H1 (cell line): ENCODE results near the gene MAP3K10. TPM values are rescaled to one million over a fixed set of nuclear protein-coding genes. Genes with fewer than 3 reads are reported as not detected.

Experiments
- CTCF ChIA-PET: fragments of 300-600 bp; sonication (Branson Sonifier 250); formaldehyde crosslinking; loops from one replicate; lab custom pipeline; 2021; ENCODE audit not compliant: partially characterized antibody; lab: Charles Lee
- POLR2A ChIA-PET: fragments of 300-600 bp; sonication (Branson Sonifier 250); formaldehyde crosslinking; loops from one replicate; lab custom pipeline; 2021; ENCODE audit warnings: inconsistent platforms; ENCODE audit not compliant: partially characterized antibody; lab: Charles Lee
- DNase-seq, 2 experiments: peaks; one replicate each; pipeline versions ENCODE4 v3.0.0 to v3.0.0-alpha.2; 2010 to 2022; ENCODE audit warnings: low spot score in 2 of 2, low read depth in 1 of 2, mixed read lengths in 1 of 2
- FAIRE-seq: peaks from 2 replicates; lab custom pipeline; 2011; peaks lifted over from hg19 to GRCh38; lab: Jason Lieb, UNC
- H2AFZ ChIP-seq: 2 replicates; pipeline ENCODE4 v1.8.1; 2012; ENCODE audit warnings: low read length, inconsistent platforms
- H2AK5ac ChIP-seq: 2 replicates; pipeline ENCODE4 v1.6.1; 2013; ENCODE audit warnings: low read depth, low read length
- H2BK120ac ChIP-seq: replicated peaks from 2 replicates; pipeline ENCODE3; 2013; ENCODE audit warnings: low read depth, low read length, inconsistent platforms
- H2BK12ac ChIP-seq: 2 replicates; pipeline ENCODE4 v1.6.1; 2013; ENCODE audit warnings: low read depth, low read length
- H2BK15ac ChIP-seq: 2 replicates; pipeline ENCODE4 v1.6.1; 2013; ENCODE audit warnings: low read length
- H2BK20ac ChIP-seq: 2 replicates; pipeline ENCODE4 v1.6.1; 2013; ENCODE audit warnings: low read length
- H2BK5ac ChIP-seq: 2 replicates; pipeline ENCODE4 v1.6.1; 2013; ENCODE audit warnings: low read depth, low read length
- H3K14ac ChIP-seq: 2 replicates; pipeline ENCODE4 v1.6.1; 2013; ENCODE audit warnings: inconsistent platforms; ENCODE audit not compliant: insufficient read length
- H3K18ac ChIP-seq: 2 replicates; pipeline ENCODE4 v1.6.1; 2013; ENCODE audit warnings: low read length; ENCODE audit errors: extremely low read depth
- H3K23ac ChIP-seq: 2 replicates; pipeline ENCODE4 v1.6.1; 2013; ENCODE audit warnings: inconsistent platforms; ENCODE audit not compliant: insufficient read length
- H3K23me2 ChIP-seq: 2 replicates; pipeline ENCODE4 v1.6.1; 2013; ENCODE audit warnings: low read depth, low read length
- H3K27ac ChIP-seq: 2 replicates; pipeline ENCODE4 v1.6.1; 2011; ENCODE audit warnings: low read depth, low read length, inconsistent platforms
- H3K27me3 ChIP-seq, 4 experiments: replicated peaks in 1 of 4; 1 replicate in 1 of 4; 2 replicates in 3 of 4; pipeline versions ENCODE4 v1.6.1 to v1.8.1; 2011 to 2013; ENCODE audit warnings: low read length in 3 of 4, mild to moderate bottlenecking in 3 of 4, inconsistent platforms in 2 of 4, mixed read lengths in 2 of 4, moderate library complexity in 1 of 4; ENCODE audit not compliant: control insufficient read depth in 3 of 4, insufficient read depth in 3 of 4; ENCODE audit errors: extremely low read depth in 1 of 4
- H3K36me3 ChIP-seq, 4 experiments: 2 replicates each; pipeline versions ENCODE4 v1.6.1 to v1.8.1; 2011 to 2013; ENCODE audit warnings: mild to moderate bottlenecking in 4 of 4, low read length in 3 of 4, moderate library complexity in 2 of 4, control low read depth in 1 of 4, inconsistent platforms in 1 of 4; ENCODE audit not compliant: insufficient read depth in 4 of 4, control insufficient read depth in 2 of 4
- H3K4ac ChIP-seq: replicated peaks from 2 replicates; pipeline ENCODE3; 2013; ENCODE audit warnings: low read length, low read depth, mixed read lengths, inconsistent platforms; ENCODE audit not compliant: insufficient read length
- H3K4me1 ChIP-seq, 4 experiments: replicated peaks in 1 of 4; 1 replicate in 1 of 4; 2 replicates in 3 of 4; pipeline versions ENCODE4 v1.6.1 to v1.8.1; 2011 to 2013; ENCODE audit warnings: low read length in 3 of 4, inconsistent platforms in 2 of 4, mixed read lengths in 1 of 4; ENCODE audit not compliant: insufficient read depth in 4 of 4, control insufficient read depth in 3 of 4
- H3K4me2 ChIP-seq, 2 experiments: 2 replicates each; pipeline versions ENCODE4 v1.6.1 to v1.8.1; 2011 to 2013; ENCODE audit warnings: low read depth in 2 of 2, low read length in 2 of 2, control low read depth in 1 of 2, inconsistent platforms in 1 of 2, mild to moderate bottlenecking in 1 of 2; ENCODE audit not compliant: insufficient read depth in 1 of 2
- H3K4me3 ChIP-seq, 4 experiments: fragments of 200-600, 300-600 bp in 1 of 4; sonication (generic), shearing (Covaris generic), sonication (Bioruptor Twin) in 1 of 4; 2 replicates each; pipeline versions ENCODE4 v1.5.1 to v1.8.1; 2011 to 2016; ENCODE audit warnings: low read length in 4 of 4, low read depth in 3 of 4, control low read depth in 2 of 4, inconsistent platforms in 2 of 4, mild to moderate bottlenecking in 2 of 4, mixed read lengths in 1 of 4, moderate library complexity in 1 of 4; ENCODE audit not compliant: insufficient read depth in 2 of 4; ENCODE audit errors: extremely low read depth in 1 of 4
- H3K56ac ChIP-seq: replicated peaks from 2 replicates; pipeline ENCODE3; 2013; ENCODE audit warnings: low read depth, mild to moderate bottlenecking, mixed read lengths, low read length, inconsistent platforms; ENCODE audit not compliant: insufficient read length
- H3K79me1 ChIP-seq: 2 replicates; pipeline ENCODE4 v1.6.1; 2013; ENCODE audit warnings: low read depth, low read length, control low read depth
- H3K79me2 ChIP-seq, 2 experiments: 2 replicates each; pipeline versions ENCODE4 v1.6.1 to v1.8.1; 2012 to 2013; ENCODE audit warnings: low read length in 2 of 2, mild to moderate bottlenecking in 2 of 2, inconsistent platforms in 1 of 2; ENCODE audit not compliant: insufficient read depth in 2 of 2, control insufficient read depth in 1 of 2
- H3K9ac ChIP-seq, 4 experiments: replicated peaks in 1 of 4; 1 replicate in 1 of 4; 2 replicates in 3 of 4; pipeline versions ENCODE4 v1.6.1 to v1.8.1; 2011 to 2013; ENCODE audit warnings: low read depth in 3 of 4, low read length in 3 of 4, control low read depth in 2 of 4, mild to moderate bottlenecking in 2 of 4, moderate library complexity in 2 of 4, inconsistent platforms in 1 of 4; ENCODE audit errors: extremely low read depth in 1 of 4
- H3K9me3 ChIP-seq, 2 experiments: 2 replicates each; pipeline versions ENCODE4 v1.6.1 to v1.8.1; 2012 to 2013; ENCODE audit warnings: mild to moderate bottlenecking in 2 of 2, moderate library complexity in 2 of 2, control low read depth in 1 of 2, inconsistent platforms in 1 of 2, low read depth in 1 of 2, low read length in 1 of 2, mixed read lengths in 1 of 2; ENCODE audit not compliant: insufficient read depth in 2 of 2
- H4K20me1 ChIP-seq, 2 experiments: replicated peaks in 1 of 2; 2 replicates each; pipeline versions ENCODE3 to v1.8.1; 2011 to 2013; ENCODE audit warnings: inconsistent platforms in 2 of 2, low read length in 2 of 2, mild to moderate bottlenecking in 1 of 2; ENCODE audit not compliant: insufficient read depth in 2 of 2, control insufficient read depth in 1 of 2
- H4K5ac ChIP-seq: 2 replicates; pipeline ENCODE4 v1.6.1; 2013; ENCODE audit warnings: low read length, low read depth, mixed read lengths, inconsistent platforms; ENCODE audit not compliant: insufficient read length
- H4K8ac ChIP-seq: 2 replicates; pipeline ENCODE4 v1.8.0; 2013; ENCODE audit warnings: mild to moderate bottlenecking, moderate library complexity, low read length, inconsistent platforms; ENCODE audit not compliant: insufficient read depth; ENCODE audit errors: extremely low read depth
- H4K91ac ChIP-seq: replicated peaks from 2 replicates; pipeline ENCODE3; 2013; ENCODE audit warnings: low read length, mixed read lengths, inconsistent platforms; ENCODE audit not compliant: insufficient read length
- CHD2 ChIP-seq: IDR thresholded peaks from 2 replicates; pipeline ENCODE4 v1.6.1; 2012; ENCODE audit warnings: low read length, improper control_type of control experiment
- EZH2 ChIP-seq: fragments of 200-600 bp; sonication (generic); IDR thresholded peaks from 2 replicates; pipeline ENCODE4 v1.7.1; 2012; ENCODE audit warnings: low read depth, mild to moderate bottlenecking, moderate library complexity, low read length, inconsistent platforms; ENCODE audit not compliant: severe bottlenecking
- GABPA ChIP-seq: IDR thresholded peaks from 2 replicates; pipeline ENCODE4 v1.6.1; 2011; ENCODE audit warnings: mild to moderate bottlenecking, low read length, moderate library complexity, borderline replicate concordance; ENCODE audit not compliant: insufficient read depth
- RAD21 ChIP-seq, 2 experiments: IDR thresholded peaks in 1 of 2; conservative IDR thresholded peaks in 1 of 2; 2 replicates each; pipeline ENCODE4 v1.6.1; 2011; ENCODE audit warnings: low read depth in 2 of 2, low read length in 2 of 2, improper control_type of control experiment in 1 of 2, inconsistent platforms in 1 of 2, mild to moderate bottlenecking in 1 of 2, moderate library complexity in 1 of 2
- RFX5 ChIP-seq: IDR thresholded peaks from 2 replicates; pipeline ENCODE4 v1.6.1; 2011; ENCODE audit warnings: low read depth, low read length, improper control_type of control experiment, borderline replicate concordance
- SP1 ChIP-seq: IDR thresholded peaks from 2 replicates; pipeline ENCODE4 v1.6.1; 2011; ENCODE audit warnings: low read depth, low read length
- SP2 ChIP-seq: IDR thresholded peaks from 2 replicates; pipeline ENCODE4 v1.6.1; 2012; ENCODE audit warnings: mild to moderate bottlenecking, low read length, inconsistent platforms
- YY1 ChIP-seq: IDR thresholded peaks from 2 replicates; pipeline ENCODE4 v1.6.1; 2011; ENCODE audit warnings: low read depth, mild to moderate bottlenecking, low read length
- ZNF274 ChIP-seq: IDR thresholded peaks from 2 replicates; pipeline ENCODE4 v1.7.0; 2012; ENCODE audit warnings: low read length, borderline replicate concordance; ENCODE audit errors: extremely low read depth
- WGBS, 2 experiments: shearing (Covaris generic) in 1 of 2; methylation state at CpG; one replicate each; pipeline versions ENCODE4 v1.1.6 to v1.1.7; 2013 to 2015; ENCODE audit warnings: low lambda C conversion rate in 2 of 2, mixed read lengths in 2 of 2, inconsistent platforms in 1 of 2, low coverage in 1 of 2, missing lambda C conversion rate in 1 of 2; ENCODE audit not compliant: insufficient replicate concordance in 2 of 2, insufficient coverage in 1 of 2, insufficient read length in 1 of 2; ENCODE audit errors: extremely low coverage in 1 of 2, missing lambda C conversion rate in 1 of 2; 5-methylcytosine and 5-hydroxymethylcytosine counted together
- polyA plus RNA-seq, 7 experiments: library from polyadenylated mRNA; depleted of rRNA in 3 of 7; stranded (reverse) in 5 of 7; unstranded in 2 of 7; fragments of >200 nt in 5 of 7; fragments of 200-250 nt in 2 of 7; gene quantifications; 1 replicate in 5 of 7; 2 replicates in 1 of 7; 4 replicates in 1 of 7; pipeline versions ENCODE4 v1.2.1 to v1.2.3, GENCODE V29; 2011 to 2013; ENCODE audit warnings: missing spikeins in 2 of 7, mixed read lengths in 2 of 7
- total RNA-seq: library from RNA; stranded (reverse); fragmentation: NEBNext Ultra II Directional; extraction: Animal tissue kit (Norgen Biotek cat#: 25700); gene quantifications from 2 replicates; pipeline ENCODE4 v1.2.1, GENCODE V29; 2021
- TF ChIP-seq, protein P1 (sequence below): IDR thresholded peaks from 2 replicates; pipeline ENCODE4 v1.6.1; 2011; ENCODE audit warnings: low read length, improper control_type of control experiment

MAP3K10 gene
- total and polyA plus RNA-seq, 2 of the 8 experiments (the other 6 are each of a cell fraction or from before 2014, with no cell fraction given) = 4.9 to 15.9 TPM

GRCh38 chr19:40221858-40222619 lies 30.8 kb downstream of the MAP3K10 start:
- Histone ChIP-seq H2AFZ (no peak overlapping the region), H3K4me2 (no peak overlapping the region)
- TF ChIP-seq SP2 (peak; percentile 19; the same call in 1 of the 2 replicates), RAD21 (IDR thresholded peaks at IDR 0.05 in 1 of 2, conservative IDR thresholded peaks at IDR 0.05 in 1 of 2; ENCODE audit: low read depth in 2 of 2, low read length in 2 of 2) (peak; percentile 79 to 87), ZNF274 (no peak), EZH2 (no peak), SP1 (peak; percentile 98), RFX5 (peak; percentile 95), YY1 (peak; percentile 64; the same call in 1 of the 2 replicates), GABPA (no peak), CHD2 (peak; percentile 87)
- TF ChIP-seq, protein P1, sequence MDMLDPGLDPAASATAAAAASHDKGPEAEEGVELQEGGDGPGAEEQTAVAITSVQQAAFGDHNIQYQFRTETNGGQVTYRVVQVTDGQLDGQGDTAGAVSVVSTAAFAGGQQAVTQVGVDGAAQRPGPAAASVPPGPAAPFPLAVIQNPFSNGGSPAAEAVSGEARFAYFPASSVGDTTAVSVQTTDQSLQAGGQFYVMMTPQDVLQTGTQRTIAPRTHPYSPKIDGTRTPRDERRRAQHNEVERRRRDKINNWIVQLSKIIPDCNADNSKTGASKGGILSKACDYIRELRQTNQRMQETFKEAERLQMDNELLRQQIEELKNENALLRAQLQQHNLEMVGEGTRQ = no peak

More at GRCh38 chr19:40221858-40222619, 30.8 kb downstream of the MAP3K10 start:
- H3K23ac ChIP-seq = no peak overlapping the region
- H2BK20ac ChIP-seq = no peak overlapping the region
- ChIA-PET POLR2A (interaction anchor here (1.4 kb wide), 1 partner anchor 62 kb away, joined by 4 read pairs; no protein-coding TSS in a partner anchor), CTCF (interaction anchor here (1.6 kb wide), 1 partner anchor 56 kb away, joined by 5 read pairs; no protein-coding TSS in a partner anchor)
- H3K27me3 ChIP-seq = peaks cover 3 to 29% (median 20%) of the 10 kb centered on the region in 4 experiments
- no peak overlapping the region for H2BK120ac ChIP-seq
- no peaks in the 10 kb centered on the region for H3K79me1 ChIP-seq
- WGBS, 2 experiments = 71% methylated on average over 41 of the region's 41 CpGs; no CpG with 5 or more reads in 1 of the 2 experiments
- H3K56ac ChIP-seq = no peak overlapping the region
- peaks cover 0 to 3% of the 10 kb centered on the region in 2 experiments for H4K20me1 ChIP-seq
- H3K4me1 ChIP-seq = peaks cover 0 to 4% (median 3%) of the 10 kb centered on the region in 4 experiments; a peak in 5 of 7 replicates
- no peak overlapping the region for H3K9ac ChIP-seq
- no peak overlapping the region for H3K27ac ChIP-seq
- H3K4ac ChIP-seq = no peak overlapping the region
- H4K91ac ChIP-seq = no peak overlapping the region
- no peak overlapping the region for H4K5ac ChIP-seq
- FAIRE-seq (peak; percentile 95), DNase-seq (peak; percentile 84 to 91)
- peaks cover 0 to 5% of the 10 kb centered on the region in 2 experiments; a peak in 1 of 4 replicates for H3K9me3 ChIP-seq
- H3K79me2 ChIP-seq = no peaks in the 10 kb centered on the region
- no peak overlapping the region for H3K4me3 ChIP-seq
- H2BK12ac ChIP-seq = no peak overlapping the region
- H3K14ac ChIP-seq = no peak overlapping the region
- H3K18ac ChIP-seq = no peak overlapping the region
- H4K8ac ChIP-seq = peak overlapping the region; percentile 38; the same call in 1 of the 2 replicates
- H3K36me3 ChIP-seq = no peaks in the 10 kb centered on the region
- H2BK15ac ChIP-seq = no peak overlapping the region
- H2AK5ac ChIP-seq = no peak overlapping the region
- no peak overlapping the region for H2BK5ac ChIP-seq
- peaks cover 5% of the 10 kb centered on the region for H3K23me2 ChIP-seq
